Transverse colon (tissue), 4 donors: ENCODE measurements around the gene SEC61G. TPM values are rescaled to one million over a fixed set of nuclear protein-coding genes. Genes with fewer than 3 reads are reported as not detected.

Experiments
- DNase-seq: peaks from one replicate; pipeline ENCODE4 v3.0.0-alpha.2; 2019
- H3K27ac ChIP-seq, 4 donors: fragments of 200-600 bp; sonication (generic); 2 replicates each; pipeline ENCODE4 v1.5.1; 2016 to 2018; ENCODE audit warnings: inconsistent platforms in 4 of 4
- H3K27me3 ChIP-seq: fragments of 200-600 bp; sonication (generic); 2 replicates; pipeline ENCODE4 v1.5.1; 2017; ENCODE audit warnings: inconsistent platforms
- H3K36me3 ChIP-seq, 4 donors: fragments of 200-600 bp; sonication (generic); 2 replicates each; pipeline ENCODE4 v1.5.1; 2017 to 2019; ENCODE audit warnings: inconsistent platforms in 4 of 4
- H3K4me1 ChIP-seq, 4 donors: fragments of 200-600 bp; sonication (generic); 2 replicates each; pipeline ENCODE4 v1.5.1; 2017 to 2020; ENCODE audit warnings: inconsistent platforms in 4 of 4
- H3K4me3 ChIP-seq, 4 donors: fragments of 200-600 bp; sonication (generic); 1 replicate in 1 of 4; 2 replicates in 3 of 4; pipeline versions ENCODE4 v1.5.1 to v1.6.1; 2017 to 2019; ENCODE audit warnings: inconsistent platforms in 4 of 4
- H3K9me3 ChIP-seq, 2 donors: fragments of 200-600 bp; sonication (generic); 2 replicates each; pipeline ENCODE4 v1.5.1; 2017 to 2019; ENCODE audit warnings: inconsistent platforms in 2 of 2
- CTCF ChIP-seq, 5 experiments: fragments of 200-600 bp in 3 of 5; fragments of 450-650 bp in 2 of 5; sonication (generic) in 3 of 5; IDR thresholded peaks; 1 replicate in 2 of 5; 2 replicates in 3 of 5; pipeline ENCODE4 v1.5.1; 2016 to 2017; ENCODE audit warnings: antibody characterized with exemption in 5 of 5, inconsistent platforms in 3 of 5, mild to moderate bottlenecking in 2 of 5, moderate library complexity in 1 of 5
- EP300 ChIP-seq: sonication (generic); formaldehyde crosslinking; IDR thresholded peaks from one replicate; pipeline ENCODE4 v1.6.1; 2017; ENCODE audit warnings: antibody characterized with exemption, low read depth
- POLR2A ChIP-seq: fragments of 450-650 bp; IDR thresholded peaks from one replicate; pipeline ENCODE4 v1.6.1; 2016; ENCODE audit warnings: antibody characterized with exemption, mild to moderate bottlenecking, moderate library complexity
- POLR2AphosphoS5 ChIP-seq, 3 donors: sonication (generic); formaldehyde crosslinking; IDR thresholded peaks; one replicate each; pipeline ENCODE4 v1.6.1; 2016; ENCODE audit warnings: antibody characterized with exemption in 3 of 3
- WGBS, 2 donors: methylation state at CpG; one replicate each; pipeline ENCODE4 v1.1.5; 2018; ENCODE audit warnings: low coverage in 1 of 2; 5-methylcytosine and 5-hydroxymethylcytosine counted together
- in situ Hi-C, 4 donors: fragments of 200-750 bp; cut with MboI; loops; one replicate each; pipeline versions ENCODE4 v1.15.0 to v1.15.1; 2017; ENCODE audit warnings: low sequenced_read_pairs in 3 of 4, low pct_ligation_motif_present in 1 of 4, low pct_unique_long_range_greater_than_20kb in 1 of 4
- intact Hi-C: fragments of 100-400 bp; cut with DNase I; formaldehyde crosslinking; loops from one replicate; pipeline ENCODE4 v1.15.1; 2023; ENCODE audit warnings: low total_unique reads
- total RNA-seq, 4 donors: library from RNA; depleted of rRNA; stranded (reverse); fragments of >200 nt; gene quantifications; one replicate each; pipeline ENCODE4 v1.1.0, GENCODE V29; 2016

Gene SEC61G
- total RNA-seq, 4 donors from 2014 or later, result 33.6 to 247 (median 134) TPM

GRCh38 chr7:54743580-54743979 is 15.4 kb downstream of the SEC61G start:
- H3K4me3 ChIP-seq, result no peak overlapping the region
- no peaks in the 10 kb centered on the region for H3K4me1 ChIP-seq
- no peak for DNase-seq
- no peaks in the 10 kb centered on the region for H3K27me3 ChIP-seq
- in situ Hi-C loops (no loop called here), intact Hi-C loops (no loop called here)
- no peaks in the 10 kb centered on the region for H3K9me3 ChIP-seq
- 97 to 100% methylated on average over 1 of the region's 1 CpG for WGBS, 2 donors
- TF ChIP-seq POLR2A (no peak), CTCF (IDR thresholded peaks at IDR 0.05) (no peak), POLR2AphosphoS5 (IDR thresholded peaks at IDR 0.05) (no peak), EP300 (no peak)
- peaks cover 0 to 12% (median 0%) of the 10 kb centered on the region in 4 donors for H3K36me3 ChIP-seq
- no peak overlapping the region for H3K27ac ChIP-seq

GRCh38 chr7:54738737-54739136 is 20.3 kb downstream of the SEC61G start:
- TF ChIP-seq EP300, result no peak
- TF ChIP-seq POLR2A, result no peak
- no peak for TF ChIP-seq CTCF (IDR thresholded peaks at IDR 0.05)
- no peak for TF ChIP-seq POLR2AphosphoS5 (IDR thresholded peaks at IDR 0.05)
- H3K9me3 ChIP-seq, result no peaks in the 10 kb centered on the region
- in situ Hi-C loops (no loop called here), intact Hi-C loops (no loop called here)
- H3K27ac ChIP-seq, result no peak overlapping the region
- no peaks in the 10 kb centered on the region for H3K36me3 ChIP-seq
- no peak for DNase-seq
- WGBS, 2 donors, result 90 to 100% methylated on average over 1 of the region's 1 CpG
- H3K4me1 ChIP-seq, result no peaks in the 10 kb centered on the region
- no peaks in the 10 kb centered on the region for H3K27me3 ChIP-seq
- H3K4me3 ChIP-seq, result no peak overlapping the region

GRCh38 chr7:54729107-54729506 is 29.9 kb downstream of the SEC61G start:
- no peak for TF ChIP-seq POLR2A
- TF ChIP-seq EP300, result no peak
- no peak for TF ChIP-seq CTCF (IDR thresholded peaks at IDR 0.05)
- no peak for TF ChIP-seq POLR2AphosphoS5 (IDR thresholded peaks at IDR 0.05)
- Histone ChIP-seq H3K36me3 (no peaks in the 10 kb centered on the region), H3K27me3 (no peaks in the 10 kb centered on the region), H3K4me1 (no peaks in the 10 kb centered on the region), H3K4me3 (no peak overlapping the region), H3K27ac (no peak overlapping the region), H3K9me3 (no peaks in the 10 kb centered on the region)
- intact Hi-C loops (no loop called here), in situ Hi-C loops (no loop called here)
- no peak for DNase-seq
- WGBS, 2 donors, result 80 to 94% methylated on average over 1 of the region's 1 CpG

GRCh38 chr7:54728411-54728810 is 30.6 kb downstream of the SEC61G start:
- no peaks in the 10 kb centered on the region for H3K36me3 ChIP-seq
- no peaks in the 10 kb centered on the region for H3K27me3 ChIP-seq
- no peaks in the 10 kb centered on the region for H3K4me1 ChIP-seq
- WGBS, 2 donors, result 56 to 58% methylated on average over 3 to 4 of the region's 4 CpGs
- intact Hi-C loops (no loop called here), in situ Hi-C loops (no loop called here)
- no peak overlapping the region for H3K4me3 ChIP-seq
- TF ChIP-seq POLR2AphosphoS5 (IDR thresholded peaks at IDR 0.05) (no peak), CTCF (IDR thresholded peaks at IDR 0.05) (no peak), EP300 (no peak), POLR2A (no peak)
- no peak overlapping the region for H3K27ac ChIP-seq
- no peaks in the 10 kb centered on the region for H3K9me3 ChIP-seq
- DNase-seq, result no peak
